PC-3 (cell line): ENCODE measurements around the gene OSTM1. TPM values are rescaled to one million over a fixed set of nuclear protein-coding genes. Genes with fewer than 3 reads are reported as not detected.
A peak's percentile ranks its signal among the peaks of the same experiment; 100 is the strongest.

Experiments
- ATAC-seq: fragments of 200-7000 bp; cut with Tn5 transposase; 2 replicates; pipeline ENCODE4 v1.9.1; 2020; ENCODE audit warnings: mild to moderate bottlenecking, moderate library complexity
- BruUV-seq: library from RNA; stranded (reverse); fragments of 400-500 nt; replicated peaks from 2 replicates; lab custom pipeline; 2021; lab: Mats Ljungman, UMichigan
- CTCF ChIA-PET: fragments of 300-600 bp; sonication (Branson Sonifier 250); formaldehyde crosslinking; loops from one replicate; lab custom pipeline; 2022; ENCODE audit warnings: antibody characterized with exemption; lab: Charles Lee
- POLR2A ChIA-PET: fragments of 300-600 bp; sonication (Branson Sonifier 250); formaldehyde crosslinking; loops from one replicate; lab custom pipeline; 2022; ENCODE audit warnings: antibody characterized with exemption; ENCODE audit not compliant: unreplicated experiment; lab: Charles Lee
- DNase-seq: peaks from one replicate; pipeline ENCODE4 v3.0.0-alpha.2; 2015
- H2AFZ ChIP-seq: fragments of 300-600 bp; sonication (generic); 2 replicates; pipeline ENCODE4 v1.6.0; 2016; ENCODE audit warnings: antibody characterized with exemption, low read length
- H3F3A ChIP-seq: fragments of 300-600 bp; sonication (generic); one replicate; pipeline ENCODE4 v1.6.0; 2017; ENCODE audit warnings: antibody characterized with exemption, low read length, control low read depth, mild to moderate bottlenecking; ENCODE audit not compliant: unreplicated experiment
- H3K27ac ChIP-seq: fragments of 300-600 bp; sonication (generic); 2 replicates; pipeline ENCODE4 v1.5.1; 2016; ENCODE audit warnings: mild to moderate bottlenecking, low read length
- H3K27me3 ChIP-seq: fragments of 300-600 bp; sonication (generic); 2 replicates; pipeline ENCODE4 v1.6.1; 2016; ENCODE audit warnings: low read length, mixed read lengths
- H3K36me3 ChIP-seq: fragments of 300-600 bp; sonication (generic); 2 replicates; pipeline ENCODE4 v1.6.1; 2016; ENCODE audit warnings: low read depth, mixed run types, low read length, mixed read lengths
- H3K4me1 ChIP-seq: fragments of 300-600 bp; sonication (generic); 2 replicates; pipeline ENCODE4 v1.5.1; 2016; ENCODE audit warnings: low read length; ENCODE audit not compliant: insufficient read depth
- H3K4me2 ChIP-seq: fragments of 300-600 bp; sonication (generic); 2 replicates; pipeline ENCODE4 v1.6.0; 2016; ENCODE audit warnings: low read length
- H3K4me3 ChIP-seq: fragments of 300-600 bp; sonication (generic); 2 replicates; pipeline ENCODE4 v1.5.1; 2016; ENCODE audit warnings: mild to moderate bottlenecking, low read length, mixed read lengths
- H3K79me2 ChIP-seq: fragments of 300-600 bp; sonication (generic); 2 replicates; pipeline ENCODE4 v1.6.1; 2017; ENCODE audit warnings: low read length, mixed read lengths
- H3K9ac ChIP-seq: fragments of 300-600 bp; sonication (generic); 2 replicates; pipeline ENCODE4 v1.6.0; 2016; ENCODE audit warnings: mild to moderate bottlenecking, low read length
- H3K9me2 ChIP-seq: fragments of 300-600 bp; sonication (generic); replicated peaks from 2 replicates; pipeline ENCODE4 v1.6.1; 2016; ENCODE audit warnings: mixed run types, low read length, mixed read lengths
- H3K9me3 ChIP-seq: fragments of 300-600 bp; sonication (generic); 2 replicates; pipeline ENCODE4 v1.6.1; 2016; ENCODE audit warnings: low read length, mixed read lengths
- H4K20me1 ChIP-seq: fragments of 300-600 bp; sonication (generic); 2 replicates; pipeline ENCODE4 v1.6.1; 2016; ENCODE audit warnings: low read length, mixed read lengths
- CTCF ChIP-seq: fragments of 300-600 bp; sonication (generic); conservative IDR thresholded peaks from 2 replicates; pipeline ENCODE4 v1.5.1; 2017; ENCODE audit warnings: antibody characterized with exemption, low read depth, mild to moderate bottlenecking, low read length
- EZH2 ChIP-seq: fragments of 300-600 bp; sonication (generic); IDR thresholded peaks from one replicate; pipeline ENCODE4 v1.6.1; 2017; ENCODE audit warnings: antibody characterized with exemption, mild to moderate bottlenecking, low read length; ENCODE audit not compliant: unreplicated experiment
- EZH2phosphoT487 ChIP-seq: fragments of 300-600 bp; sonication (generic); IDR thresholded peaks from 2 replicates; pipeline ENCODE4 v1.6.1; 2018; ENCODE audit warnings: mild to moderate bottlenecking, antibody characterized with exemption, low read length, borderline replicate concordance
- intact Hi-C: fragments of 100-400 bp; cut with micrococcal nuclease; formaldehyde crosslinking; loops from 2 replicates; pipeline ENCODE4 v1.9.0; 2023
- total RNA-seq: library from RNA; depleted of rRNA; stranded (reverse); fragments of >200 nt; gene quantifications from 2 replicates; pipeline ENCODE4 v1.2.3, GENCODE V29; 2014

The OSTM1 gene
- total RNA-seq, 1 experiment from 2014 or later = 13.5 TPM

GRCh38 chr6:108100003-108100402 lies 25.5 kb upstream of the OSTM1 start:
- Histone ChIP-seq H3K27ac (no peak overlapping the region), H3K36me3 (no peaks in the 10 kb centered on the region), H3K27me3 (no peaks in the 10 kb centered on the region), H3K4me3 (no peak overlapping the region), H3K9me2 (no peaks in the 10 kb centered on the region), H2AFZ (no peak overlapping the region), H4K20me1 (no peaks in the 10 kb centered on the region), H3K9ac (no peak overlapping the region), H3K4me1 (no peaks in the 10 kb centered on the region), H3K9me3 (no peaks in the 10 kb centered on the region), H3F3A (no peaks in the 10 kb centered on the region), H3K4me2 (no peak overlapping the region), H3K79me2 (no peaks in the 10 kb centered on the region)
- TF ChIP-seq CTCF = no peak
- no peak for DNase-seq
- ChIA-PET CTCF (no interaction called here), POLR2A (no interaction called here)
- no TSS peak for BruUV-seq
- intact Hi-C loops = no loop called here
- no peak for ATAC-seq

- TF ChIP-seq EZH2phosphoT487 = no peak
- TF ChIP-seq EZH2 = no peak
- no peak for TF ChIP-seq CTCF
- no peaks in the 10 kb centered on the region for H4K20me1 ChIP-seq
- ATAC-seq (no peak), DNase-seq (peak; percentile 2)
- no peak overlapping the region for H3K27ac ChIP-seq
- H3K9me3 ChIP-seq = no peaks in the 10 kb centered on the region
- H3K27me3 ChIP-seq = no peaks in the 10 kb centered on the region
- POLR2A ChIA-PET = no interaction called here
- no peaks in the 10 kb centered on the region for H3K4me1 ChIP-seq
- no TSS peak for BruUV-seq
- CTCF ChIA-PET = no interaction called here
- H3K79me2 ChIP-seq = no peaks in the 10 kb centered on the region
- H2AFZ ChIP-seq = no peak overlapping the region
- no peak overlapping the region for H3K4me3 ChIP-seq
- H3K36me3 ChIP-seq = no peaks in the 10 kb centered on the region
- no peak overlapping the region for H3K9ac ChIP-seq
- H3F3A ChIP-seq = no peaks in the 10 kb centered on the region
- H3K4me2 ChIP-seq = no peak overlapping the region
- no peaks in the 10 kb centered on the region for H3K9me2 ChIP-seq
- intact Hi-C loops = no loop called here
Measured at GRCh38 chr6:108097882-108098281, 23.3 kb upstream of the OSTM1 start.

GRCh38 chr6:108093781-108094300 lies 19.3 kb upstream of the OSTM1 start:
- no peak for DNase-seq
- Histone ChIP-seq H2AFZ (no peak overlapping the region), H3K4me2 (no peak overlapping the region), H3K79me2 (no peaks in the 10 kb centered on the region), H3K27ac (no peak overlapping the region), H3K36me3 (no peaks in the 10 kb centered on the region), H3K9me3 (no peaks in the 10 kb centered on the region), H3K9me2 (no peaks in the 10 kb centered on the region), H4K20me1 (no peaks in the 10 kb centered on the region), H3F3A (no peaks in the 10 kb centered on the region), H3K27me3 (no peaks in the 10 kb centered on the region), H3K9ac (no peak overlapping the region), H3K4me1 (no peaks in the 10 kb centered on the region), H3K4me3 (no peak overlapping the region)
- ATAC-seq = no peak
- no TSS peak for BruUV-seq
- TF ChIP-seq EZH2 (no peak), EZH2phosphoT487 (no peak), CTCF (no peak)
- ChIA-PET POLR2A (no interaction called here), CTCF (no interaction called here)
- intact Hi-C loops = no loop called here
